Measurements from ENCODE around the gene TRPM2.
A peak's percentile ranks its signal among the peaks of the same experiment; 100 is the strongest.
"Not testable (repeated sequence)": the region's sequence is repeated elsewhere in the genome, so short reads cannot be mapped to it uniquely, and the experiment has no call there.

The TRPM2 gene

DNA sequence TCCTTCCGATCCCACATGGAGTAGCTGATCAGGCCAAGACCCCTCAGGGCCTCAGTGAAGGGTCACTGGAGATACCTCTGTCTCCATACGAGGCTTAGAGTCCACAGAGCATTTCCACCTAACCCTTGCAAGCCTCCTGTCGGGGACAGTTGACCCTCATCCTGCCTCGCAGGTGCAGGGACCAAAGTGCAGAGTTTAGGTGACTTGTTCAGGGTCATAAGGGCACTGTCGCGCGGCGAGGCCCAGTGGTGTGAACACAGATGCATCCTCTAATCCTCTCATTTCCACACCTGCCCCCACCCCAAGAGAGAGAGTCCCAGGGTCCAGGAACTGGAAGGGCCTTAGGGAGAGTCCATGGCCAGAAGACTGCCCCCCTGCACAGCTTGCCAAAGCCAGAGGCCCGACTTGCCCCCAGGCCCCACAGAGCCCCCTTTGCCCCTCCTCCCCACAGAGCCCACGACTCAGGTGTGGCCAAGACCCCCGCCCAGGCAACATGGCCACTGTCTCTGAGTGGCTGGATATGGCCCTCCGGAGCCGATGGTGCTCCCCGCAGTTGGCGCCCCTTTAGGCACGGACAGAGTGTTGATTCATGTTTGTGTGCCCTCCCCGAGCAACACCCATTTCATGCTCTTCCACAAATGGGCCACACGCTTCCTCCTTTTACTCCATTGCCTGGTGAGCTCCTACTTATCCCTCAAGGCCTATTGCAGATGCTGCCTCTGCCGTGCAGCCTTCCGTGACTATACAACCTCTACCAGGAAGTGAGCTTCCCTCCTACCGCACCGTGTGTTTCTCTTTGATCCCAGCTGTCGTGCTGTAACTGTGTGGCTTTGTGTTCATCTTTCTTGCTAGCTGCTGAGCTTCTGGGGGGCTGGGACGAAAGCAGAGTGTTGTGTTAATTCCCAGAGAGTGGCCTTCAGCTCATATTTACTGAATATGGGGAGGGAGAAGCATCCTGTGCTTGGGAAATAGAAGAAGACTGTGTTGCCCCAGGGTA, 1.7 kb downstream of the TRPM2 start:
- no peak for DNase-seq

DNA sequence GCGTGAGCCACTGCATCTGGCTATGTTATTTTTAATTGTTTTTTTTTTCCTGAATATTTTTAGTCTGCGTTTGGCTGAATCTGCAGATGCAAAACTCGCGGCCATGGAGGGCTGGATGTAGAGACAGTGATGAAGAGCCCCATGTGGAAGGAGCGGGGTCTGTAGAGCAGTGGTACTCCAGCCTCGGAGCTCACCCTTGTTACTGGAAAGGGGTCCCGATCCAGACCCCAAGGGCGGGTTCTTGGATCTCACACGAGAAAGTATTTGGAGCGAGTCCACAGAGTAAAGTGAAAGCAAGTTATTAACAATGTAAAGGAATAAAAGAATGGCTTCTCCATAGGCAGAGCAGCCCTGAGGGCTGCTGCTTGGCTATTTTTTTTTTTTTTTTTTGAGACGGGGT, 2.7 kb downstream of the TRPM2 start:
- no peak for DNase-seq

DNA sequence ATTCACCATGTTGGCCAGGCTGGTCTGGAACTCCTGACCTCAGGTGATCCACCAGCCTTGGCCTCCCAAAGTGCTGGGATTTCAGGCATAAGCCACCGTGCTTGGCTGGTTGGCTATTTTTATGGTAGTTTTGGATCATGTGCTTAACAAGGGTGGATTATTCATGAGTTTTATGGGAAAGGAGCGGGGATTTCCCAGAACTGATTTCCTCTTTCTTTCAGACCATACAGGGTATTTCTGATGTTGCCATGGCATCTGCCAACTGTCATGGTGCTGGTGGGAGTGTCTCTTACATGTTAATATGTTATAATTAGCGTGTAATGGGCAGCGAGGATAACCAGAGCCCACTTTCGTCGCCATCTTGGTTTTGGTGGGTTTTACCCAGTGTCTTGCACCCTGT, 3.2 kb downstream of the TRPM2 start:
- no peak for DNase-seq

DNA sequence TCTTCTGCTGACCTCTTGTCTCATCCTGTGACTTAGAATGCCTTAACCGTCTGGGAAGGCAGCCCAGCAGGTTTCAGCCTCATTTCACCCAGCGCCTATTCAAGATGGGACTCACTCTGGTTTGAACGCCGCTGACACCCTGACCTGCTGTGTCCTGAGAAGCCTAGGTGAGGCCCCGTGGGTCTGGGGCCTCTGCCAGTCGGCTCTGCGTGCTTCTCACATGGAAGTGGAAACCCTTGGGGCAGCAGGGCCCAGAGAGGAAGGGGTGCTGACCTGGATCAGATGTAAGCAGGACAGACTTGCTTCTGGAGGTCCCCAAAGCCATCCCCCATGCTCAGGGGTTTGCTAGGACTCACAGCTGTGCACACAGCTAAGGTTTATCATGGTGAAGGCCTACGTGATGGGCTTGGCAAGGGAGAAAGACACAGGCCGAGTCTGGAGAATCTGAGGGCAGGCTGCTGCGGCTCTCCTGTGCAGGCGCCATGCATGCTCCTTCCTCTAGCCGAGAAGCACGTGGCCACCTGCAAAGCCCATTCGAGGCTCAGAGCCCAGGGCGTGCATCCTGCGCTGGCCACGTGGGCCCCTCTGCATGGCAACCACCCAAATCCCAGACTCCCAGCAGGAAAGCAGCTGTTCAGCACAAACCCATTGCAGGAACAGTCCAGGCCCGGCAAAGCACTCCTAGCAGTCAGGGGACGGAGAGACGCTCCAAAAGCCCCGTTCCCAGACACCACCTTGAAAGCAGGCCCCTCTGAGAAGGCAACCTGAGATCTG, 3.8 kb downstream of the TRPM2 start:
- DNase-seq, result no peak

DNA sequence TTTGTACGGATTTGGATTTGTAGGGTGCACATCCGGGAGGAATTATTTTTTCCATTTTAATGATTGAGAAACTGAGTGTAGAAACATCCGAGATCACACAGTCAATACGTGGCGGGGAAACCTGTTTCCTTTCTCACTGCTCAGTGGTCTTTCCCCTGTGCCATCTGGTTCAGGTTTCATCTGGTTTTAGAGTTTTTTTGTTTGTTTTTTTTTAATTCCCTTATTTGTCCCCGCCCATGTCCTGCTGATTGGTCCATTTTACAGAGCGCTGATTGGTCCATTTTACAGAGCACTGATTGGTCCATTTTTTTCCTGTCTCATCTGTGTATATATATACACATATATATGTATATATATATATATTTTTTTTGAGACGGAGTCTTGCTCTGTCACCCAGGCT, 6.0 kb downstream of the TRPM2 start:
- DNase-seq, result no peak

DNA sequence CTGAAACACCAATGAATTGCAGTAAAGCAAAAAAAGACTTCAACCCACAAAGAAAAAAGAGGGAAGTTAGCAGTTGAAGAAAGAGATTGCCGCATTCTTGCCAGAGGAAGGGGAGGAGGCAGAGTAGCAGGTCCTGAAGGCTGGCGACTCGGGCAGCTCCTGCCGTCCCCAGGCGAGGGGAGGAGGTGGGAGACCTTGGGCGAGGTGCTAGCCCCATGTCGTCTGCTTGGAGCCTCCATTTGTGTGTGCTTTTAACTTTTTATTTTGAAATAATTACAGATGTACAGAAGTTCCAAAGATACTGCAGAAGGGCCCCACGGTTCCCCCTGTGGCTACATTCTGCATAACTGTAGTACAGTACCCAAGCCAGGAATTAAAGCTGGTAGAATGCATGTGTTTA, 6.7 kb downstream of the TRPM2 start:
- DNase-seq, result no peak

DNA sequence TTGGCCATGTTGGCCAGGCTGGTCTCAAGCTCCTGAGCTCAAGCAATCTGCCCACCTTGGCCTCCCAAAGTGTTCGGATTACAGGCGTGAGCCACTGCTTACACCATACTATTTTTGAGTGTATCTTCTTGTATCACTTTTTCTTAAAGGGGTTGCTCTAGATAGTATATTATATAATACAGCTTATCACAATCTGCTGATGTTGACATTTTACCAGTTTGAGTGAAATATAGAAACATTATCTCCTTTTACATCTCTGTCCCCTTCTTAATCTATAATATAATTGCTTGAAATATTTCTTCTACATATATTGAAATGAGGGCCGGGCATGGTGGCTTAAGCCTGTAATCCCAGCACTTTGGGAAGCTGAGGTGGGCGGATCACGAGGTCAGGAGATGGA, 8.5 kb downstream of the TRPM2 start:
- not testable (repeated sequence) for DNase-seq

DNA sequence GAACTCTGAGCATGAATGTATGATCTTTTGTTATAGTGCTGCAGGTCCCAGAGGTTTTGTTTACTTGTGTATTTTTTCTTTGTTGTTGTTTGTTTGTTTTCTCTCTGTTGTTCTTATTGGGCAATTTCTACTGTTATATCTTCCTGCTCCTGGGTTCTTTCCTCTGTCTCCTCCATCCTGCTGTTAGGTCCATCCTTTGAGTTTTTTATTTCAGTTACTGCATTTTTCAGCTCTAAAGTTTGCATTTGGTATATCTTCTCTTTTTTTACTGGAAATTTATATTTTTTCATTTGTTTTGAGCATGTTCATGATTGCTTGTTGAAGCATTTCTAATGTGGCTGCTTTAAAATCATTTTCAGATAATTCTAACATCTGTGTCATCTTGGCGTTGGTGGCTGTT, 9.9 kb downstream of the TRPM2 start:
- no peak for DNase-seq

DNA sequence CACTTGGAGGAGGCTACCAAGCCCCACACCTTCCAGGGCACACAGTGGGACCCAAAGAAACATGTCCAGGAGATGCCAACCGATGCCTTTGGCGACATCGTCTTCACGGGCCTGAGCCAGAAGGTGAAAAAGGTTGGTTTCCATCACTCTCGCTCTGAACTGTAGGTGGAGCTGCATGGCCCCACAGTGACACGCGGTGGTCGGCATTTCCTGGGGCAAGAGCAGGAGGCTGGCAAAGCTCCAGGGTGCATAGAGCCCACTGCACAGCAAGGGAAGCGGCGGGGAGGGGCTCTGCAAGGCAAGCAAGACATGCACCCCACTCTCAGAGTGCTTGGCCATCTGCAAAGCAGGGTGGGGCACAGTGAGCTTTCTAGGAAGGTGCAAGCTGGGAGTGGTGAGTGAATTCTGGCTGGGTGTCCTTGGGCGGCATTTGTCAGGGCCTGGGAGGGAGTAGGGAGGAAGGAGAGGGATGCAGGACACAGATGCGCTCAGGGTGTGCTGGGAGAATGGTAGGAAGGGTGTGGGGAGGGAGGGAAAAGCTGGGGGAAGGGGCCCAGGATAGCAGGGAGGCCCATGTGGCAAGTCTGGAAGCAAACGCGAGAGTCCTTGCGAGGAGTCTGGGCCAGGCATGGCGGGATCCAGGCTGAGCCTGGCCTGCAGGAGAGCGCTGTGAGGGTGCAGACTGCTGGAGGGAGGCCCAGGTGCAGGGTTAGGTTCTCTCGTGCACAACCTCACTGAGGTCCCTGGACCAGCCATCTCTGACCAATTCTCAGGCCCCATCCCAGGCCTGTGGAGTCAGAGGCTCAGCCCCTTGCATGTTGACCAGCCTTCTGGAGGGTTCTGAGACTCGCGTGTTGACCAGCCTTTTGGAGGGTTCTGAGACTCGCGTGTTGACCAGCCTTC, 11.0 kb downstream of the TRPM2 start:
- DNase-seq, result no peak

DNA sequence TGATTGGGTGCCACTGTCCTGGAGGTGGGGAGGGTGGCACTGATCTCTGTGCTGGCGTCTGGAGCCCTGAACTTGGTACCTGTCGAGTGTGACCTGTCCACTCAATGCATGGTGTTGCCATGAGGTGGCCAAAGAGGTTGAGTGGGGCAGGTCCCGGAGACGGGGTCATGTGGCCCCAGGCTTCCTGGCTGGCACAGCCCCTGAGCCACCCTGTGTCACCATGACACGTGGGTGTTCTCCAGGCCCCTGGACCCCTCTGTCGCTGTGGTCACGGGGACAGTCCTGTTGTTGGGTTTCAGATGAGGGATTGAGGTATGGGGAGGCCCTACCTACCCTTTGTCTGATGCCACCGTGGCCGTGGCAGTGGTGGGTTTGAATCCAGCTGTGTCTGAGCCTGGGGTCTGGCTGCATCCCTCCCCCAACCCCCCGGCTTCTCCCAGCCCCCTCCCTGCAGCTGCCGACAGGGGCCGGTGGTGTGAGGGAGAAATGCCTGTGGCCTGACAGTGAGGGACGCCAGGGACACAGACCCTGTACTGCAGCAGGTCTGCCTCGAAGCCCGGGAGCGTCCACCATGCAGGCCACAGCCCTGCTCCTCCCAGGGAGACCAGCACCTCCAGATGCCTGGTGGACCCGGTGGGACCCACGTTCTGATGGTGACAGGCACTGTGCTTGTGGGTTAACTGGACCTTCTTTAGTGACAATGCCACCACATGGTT, 12.0 kb downstream of the TRPM2 start:
- DNase-seq, result no peak

DNA sequence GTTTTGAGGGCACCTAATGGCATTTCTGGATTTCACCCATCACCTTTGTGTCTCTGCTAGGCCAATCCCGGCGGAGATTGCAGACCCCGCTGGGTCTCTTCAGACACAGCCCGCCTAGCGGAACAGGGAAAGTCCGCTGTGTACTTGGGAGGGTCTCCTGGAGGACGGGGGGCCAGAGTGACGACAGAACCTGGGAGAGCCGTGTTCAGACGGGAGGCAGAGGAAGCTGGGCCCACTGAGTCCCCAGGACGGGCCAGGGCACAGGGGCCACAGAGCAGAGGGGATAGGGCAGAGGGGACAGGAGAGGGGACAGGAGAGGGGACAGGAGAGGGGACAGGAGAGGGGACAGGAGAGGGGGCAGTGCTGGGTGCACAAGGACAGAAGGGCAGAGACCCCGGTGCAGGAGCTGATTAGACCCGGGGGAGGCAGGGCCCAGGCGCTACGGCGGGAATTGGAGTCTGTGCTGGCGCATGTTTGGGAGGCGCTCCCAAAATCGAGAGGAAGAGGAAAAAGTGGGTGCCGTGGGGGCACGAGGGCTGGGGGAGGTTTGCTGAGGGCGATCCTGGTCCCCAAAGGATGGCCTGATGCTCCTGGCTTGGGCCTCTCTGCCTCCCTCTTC, 12.7 kb downstream of the TRPM2 start:
- no peak for DNase-seq

DNA sequence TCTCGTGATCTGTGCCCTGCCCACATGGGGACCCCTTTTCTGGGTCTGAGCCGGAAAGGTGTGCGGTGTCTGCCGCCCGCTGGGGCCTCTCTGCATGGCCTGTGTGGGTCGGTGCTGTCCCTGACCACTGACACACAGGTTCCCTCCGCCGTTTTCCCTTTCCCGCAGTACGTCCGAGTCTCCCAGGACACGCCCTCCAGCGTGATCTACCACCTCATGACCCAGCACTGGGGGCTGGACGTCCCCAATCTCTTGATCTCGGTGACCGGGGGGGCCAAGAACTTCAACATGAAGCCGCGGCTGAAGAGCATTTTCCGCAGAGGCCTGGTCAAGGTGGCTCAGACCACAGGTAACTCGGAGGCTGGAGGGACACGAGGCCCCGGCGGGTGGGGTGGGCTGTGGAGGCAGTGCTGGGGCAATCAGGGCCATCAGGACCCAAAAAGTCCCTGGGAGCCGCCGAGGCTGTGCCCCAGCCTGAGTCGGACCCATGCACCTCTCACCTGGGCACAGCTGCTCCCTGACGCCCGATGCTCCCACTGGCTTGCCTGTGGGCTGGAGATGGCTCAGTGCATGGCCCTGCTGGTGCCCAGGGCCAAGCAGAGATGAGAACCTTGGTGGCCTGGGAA, 13.3 kb downstream of the TRPM2 start:
- DNase-seq, result no peak

DNA sequence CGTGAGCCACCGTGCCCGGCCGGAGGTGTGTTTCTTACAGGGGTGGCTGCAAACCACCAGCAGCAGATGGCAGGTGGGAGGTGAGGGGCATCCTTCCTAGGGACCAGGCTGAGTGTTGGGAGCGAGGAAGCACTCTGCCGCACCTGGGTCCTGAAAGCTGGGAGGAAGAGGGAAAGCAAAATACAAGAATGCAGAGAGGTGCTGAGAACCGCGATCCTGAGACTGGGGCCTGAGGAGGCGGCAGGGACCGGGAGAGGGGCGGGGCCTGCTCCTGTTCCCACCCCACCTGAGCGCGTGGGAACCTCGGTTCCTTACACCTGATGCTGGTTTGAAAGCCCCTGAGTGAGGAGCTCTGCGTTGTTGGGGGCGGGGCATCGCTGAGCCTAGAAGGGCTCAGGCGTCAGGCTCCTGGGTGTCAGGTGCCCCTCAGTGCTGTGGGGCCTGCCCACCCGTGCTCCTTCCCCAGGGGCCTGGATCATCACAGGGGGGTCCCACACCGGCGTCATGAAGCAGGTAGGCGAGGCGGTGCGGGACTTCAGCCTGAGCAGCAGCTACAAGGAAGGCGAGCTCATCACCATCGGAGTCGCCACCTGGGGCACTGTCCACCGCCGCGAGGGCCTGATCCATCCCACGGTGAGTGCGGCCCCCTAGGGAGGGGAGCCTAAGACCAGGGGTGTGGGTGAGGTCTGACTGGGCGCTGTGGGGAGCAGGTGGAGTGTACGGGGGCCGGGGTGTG, 15.5 kb downstream of the TRPM2 start:
- DNase-seq, result no peak

DNA sequence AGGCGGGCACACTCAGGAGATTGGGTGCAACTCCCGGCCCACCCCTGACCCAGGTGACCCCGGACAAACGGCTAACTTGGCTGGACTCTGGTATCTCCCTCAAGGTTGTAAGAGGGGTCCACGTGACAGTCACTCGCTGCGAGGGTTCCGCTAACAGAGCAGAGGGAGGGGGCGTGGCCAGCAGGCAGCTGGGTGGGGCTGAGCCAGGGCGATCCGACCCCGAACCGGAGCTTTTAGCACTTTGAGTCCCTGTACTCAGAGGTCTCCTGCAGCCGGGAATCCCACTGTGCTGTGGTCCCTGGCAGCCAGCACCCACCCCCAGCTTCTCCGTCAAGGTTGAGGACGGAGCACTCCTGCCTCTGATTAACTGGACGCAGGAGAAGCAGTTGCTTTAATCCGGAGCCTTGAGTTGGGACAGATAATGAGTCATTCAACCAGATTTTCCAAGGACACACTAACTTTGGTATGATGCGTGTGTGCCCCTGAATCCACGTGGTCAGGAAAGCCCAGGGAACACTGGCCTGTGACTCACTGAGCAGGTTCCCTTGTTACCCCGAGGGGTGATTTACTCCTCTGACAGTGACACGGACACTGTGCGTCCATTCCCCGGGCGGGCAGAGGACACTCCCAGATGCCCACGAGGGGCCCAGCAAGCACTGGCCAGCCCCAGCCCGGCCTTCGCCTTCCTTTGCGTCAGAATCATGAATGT, 16.8 kb downstream of the TRPM2 start:
- DNase-seq, result no peak

DNA sequence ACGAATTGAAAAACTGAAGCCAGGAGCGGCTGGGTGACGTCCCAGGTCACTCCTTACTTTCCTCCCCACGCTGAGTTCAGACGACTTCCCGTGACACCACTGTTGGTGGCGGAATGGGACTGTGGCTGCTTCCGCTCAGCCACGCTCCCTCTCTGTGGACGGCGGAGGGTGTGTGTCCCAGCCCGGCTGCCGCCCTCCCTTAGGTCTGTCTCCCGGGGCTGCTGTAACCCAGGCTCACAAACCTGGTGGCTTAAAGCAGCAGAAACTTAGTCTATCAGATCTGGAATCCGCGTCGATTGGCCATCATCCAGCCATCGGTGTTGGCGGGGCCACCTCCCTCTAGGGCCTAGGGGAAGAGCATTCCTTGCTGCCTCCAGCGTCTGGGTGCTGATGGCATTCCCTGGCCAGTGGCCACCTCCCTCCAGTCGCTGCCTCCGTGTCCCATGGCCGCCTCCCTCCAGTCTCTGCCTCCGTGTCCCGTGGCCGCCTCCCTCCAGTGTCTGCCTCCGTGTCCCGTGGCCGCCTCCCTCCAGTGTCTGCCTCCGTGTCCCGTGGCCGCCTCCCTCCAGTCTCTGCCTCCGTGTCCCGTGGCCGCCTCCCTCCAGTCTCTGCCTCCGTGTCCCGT, 17.5 kb downstream of the TRPM2 start:
- no peak for DNase-seq

DNA sequence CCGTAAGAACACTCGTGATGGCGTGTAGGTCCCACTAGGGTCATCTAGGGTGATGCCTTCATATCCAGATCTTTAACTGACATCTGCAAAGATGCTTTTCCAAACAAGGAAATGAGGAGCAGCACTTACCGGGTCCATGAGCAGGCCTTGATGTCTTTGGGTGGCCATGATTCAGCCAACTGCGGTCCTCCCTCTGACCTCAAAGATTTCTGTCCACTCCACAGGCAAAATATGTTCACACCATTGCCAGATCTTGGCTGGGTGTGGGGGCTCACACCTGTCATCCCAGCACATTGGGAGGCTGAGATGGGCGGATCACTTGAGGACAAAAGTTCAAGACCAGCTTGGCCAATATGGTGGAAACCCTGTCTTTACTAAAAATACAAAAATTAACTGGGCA, 18.2 kb downstream of the TRPM2 start:
- DNase-seq, result no peak

DNA sequence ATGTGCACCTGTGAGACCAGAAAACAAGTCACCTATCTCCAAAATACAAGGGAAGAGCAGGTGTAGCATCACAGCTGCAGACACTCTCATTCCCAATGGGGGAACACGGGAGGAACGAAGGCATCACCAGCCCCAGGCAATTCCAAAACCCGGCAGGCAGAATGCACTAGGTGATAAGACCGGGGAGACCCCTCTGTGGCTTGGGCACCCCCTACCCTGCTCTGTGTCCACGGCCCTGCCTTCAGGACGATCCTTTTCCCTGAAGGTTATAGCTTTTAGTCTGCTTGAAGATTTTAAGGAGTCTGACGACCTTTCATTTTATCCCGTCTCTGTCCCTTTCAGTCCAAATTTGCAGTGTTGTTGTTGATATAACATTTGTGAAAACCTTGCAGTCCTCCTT, 19.2 kb downstream of the TRPM2 start:
- no peak for DNase-seq

DNA sequence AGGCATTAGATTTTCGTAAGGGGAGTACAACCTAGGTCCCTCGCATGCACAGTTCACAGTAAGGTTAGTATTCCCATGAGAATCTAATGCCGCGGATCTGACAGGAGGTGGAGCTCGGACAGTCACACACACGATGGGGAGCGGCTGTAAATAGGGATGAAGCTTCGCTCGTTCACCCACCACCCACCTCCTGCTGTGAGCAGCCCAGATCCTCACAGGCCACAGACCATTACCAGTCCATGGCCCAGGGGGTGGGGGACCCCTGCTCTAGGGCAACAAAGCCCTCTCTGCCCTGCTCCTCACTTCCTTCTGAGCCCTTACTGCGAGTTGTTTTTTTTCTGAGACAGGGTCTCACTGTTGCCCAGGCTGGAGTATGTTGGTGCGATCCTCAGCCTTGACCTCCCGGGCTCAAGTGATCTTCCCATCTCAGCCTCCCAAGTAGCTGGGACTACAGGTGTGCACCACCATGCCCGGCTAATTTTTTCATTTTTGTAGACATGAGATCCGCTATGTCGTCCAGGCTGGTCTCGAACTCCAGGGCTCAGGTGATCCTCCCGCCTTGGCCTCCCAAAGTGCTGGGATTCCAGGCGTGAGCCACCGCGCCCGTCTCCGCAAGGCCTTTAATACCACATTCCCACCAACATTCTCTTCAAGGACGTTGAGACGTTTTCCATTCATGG, 21.3 kb downstream of the TRPM2 start:
- DNase-seq, result no peak

DNA sequence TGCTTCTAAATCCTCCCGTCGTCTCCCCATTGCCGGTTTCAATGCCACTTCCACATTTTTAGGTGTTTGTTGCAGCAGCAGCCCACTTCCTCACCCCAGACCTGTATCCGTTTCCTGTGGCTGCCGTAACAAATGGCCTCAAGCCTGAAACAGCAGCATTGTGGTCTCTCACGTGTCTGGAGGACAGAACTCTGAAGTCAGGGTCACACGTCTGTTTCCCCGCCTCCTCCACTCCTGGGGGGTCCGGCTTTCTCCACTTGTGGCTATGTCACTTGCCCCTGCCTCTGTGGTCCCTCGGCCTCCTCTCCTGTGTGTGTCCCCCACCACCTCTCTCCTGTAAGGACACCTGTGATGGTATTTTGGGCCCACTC, 21.8 kb downstream of the TRPM2 start:
- peak; percentile 49 for DNase-seq

All from CD4-positive, alpha-beta T cell treated with Interleukin-17A for 1 hour (primary cell).